Keratinocyte (primary cell): ENCODE results near the gene LRRC4C. TPM values are rescaled to one million over a fixed set of nuclear protein-coding genes. Genes with fewer than 3 reads are reported as not detected.

Experiments
- DNase-seq: peaks from one replicate; pipeline ENCODE4 v3.0.0-alpha.2; 2011; ENCODE audit warnings: low read depth, missing footprints, low spot score
- FAIRE-seq: peaks from 2 replicates; lab custom pipeline; 2011; peaks lifted over from hg19 to GRCh38; lab: Jason Lieb, UNC
- H2AFZ ChIP-seq: 2 replicates; pipeline ENCODE4 v1.6.0; 2012; ENCODE audit warnings: low read length, control low read depth, inconsistent platforms; ENCODE audit not compliant: control insufficient read depth
- H3K27ac ChIP-seq: 2 replicates; pipeline ENCODE4 v1.5.1; 2011; ENCODE audit warnings: low read length; ENCODE audit not compliant: control insufficient read depth, insufficient read depth
- H3K27me3 ChIP-seq: 3 replicates; pipeline ENCODE4 v1.6.0; 2011; ENCODE audit warnings: low read length; ENCODE audit not compliant: control insufficient read depth, insufficient read depth; ENCODE audit errors: extremely low read depth
- H3K36me3 ChIP-seq, 2 experiments: 2 replicates in 1 of 2; 3 replicates in 1 of 2; pipeline ENCODE4 v1.5.1; 2011; ENCODE audit warnings: low read length in 2 of 2, mild to moderate bottlenecking in 1 of 2; ENCODE audit not compliant: control insufficient read depth in 2 of 2, insufficient read depth in 2 of 2; ENCODE audit errors: extremely low read depth in 1 of 2
- H3K4me1 ChIP-seq: 3 replicates; pipeline ENCODE4 v1.5.1; 2011; ENCODE audit warnings: low read length; ENCODE audit not compliant: control insufficient read depth, insufficient read depth; ENCODE audit errors: extremely low read depth
- H3K4me2 ChIP-seq: 3 replicates; pipeline ENCODE4 v1.6.0; 2011; ENCODE audit warnings: low read depth, low read length; ENCODE audit not compliant: control insufficient read depth, insufficient read depth; ENCODE audit errors: extremely low read depth
- H3K4me3 ChIP-seq, 3 experiments: fragments of 200-600 bp in 1 of 3; sonication (generic) in 1 of 3; 2 replicates in 2 of 3; 3 replicates in 1 of 3; pipeline ENCODE4 v1.5.1; 2011 to 2016; ENCODE audit warnings: low read length in 3 of 3, mild to moderate bottlenecking in 3 of 3, control low read depth in 2 of 3, inconsistent platforms in 1 of 3, low read depth in 1 of 3, mixed read lengths in 1 of 3, mixed run types in 1 of 3, moderate library complexity in 1 of 3; ENCODE audit not compliant: control insufficient read depth in 2 of 3, insufficient read depth in 2 of 3; ENCODE audit errors: extremely low read depth in 1 of 3
- H3K79me2 ChIP-seq: 2 replicates; pipeline ENCODE4 v1.6.0; 2012; ENCODE audit warnings: low read length; ENCODE audit not compliant: control insufficient read depth, insufficient read depth
- H3K9ac ChIP-seq: 3 replicates; pipeline ENCODE4 v1.6.0; 2011; ENCODE audit warnings: low read length; ENCODE audit not compliant: control insufficient read depth, insufficient read depth; ENCODE audit errors: extremely low read depth
- H3K9me1 ChIP-seq: 3 replicates; pipeline ENCODE4 v1.6.0; 2011; ENCODE audit warnings: low read length; ENCODE audit not compliant: control insufficient read depth, insufficient read depth; ENCODE audit errors: extremely low read depth
- H3K9me3 ChIP-seq: 2 replicates; pipeline ENCODE4 v1.5.1; 2012; ENCODE audit warnings: low read depth, low read length; ENCODE audit not compliant: control insufficient read depth
- H4K20me1 ChIP-seq: 3 replicates; pipeline ENCODE4 v1.6.0; 2011; ENCODE audit warnings: low read length; ENCODE audit not compliant: control insufficient read depth, insufficient read depth; ENCODE audit errors: extremely low read depth
- CTCF ChIP-seq, 3 experiments: IDR thresholded peaks in 1 of 3; conservative IDR thresholded peaks in 1 of 3; optimal IDR thresholded peaks in 1 of 3; 2 replicates in 2 of 3; 3 replicates in 1 of 3; pipeline versions ENCODE3 to v1.5.1; 2011; ENCODE audit warnings: low read length in 3 of 3, mild to moderate bottlenecking in 3 of 3, moderate library complexity in 2 of 3, control low read depth in 1 of 3, inconsistent platforms in 1 of 3; ENCODE audit not compliant: insufficient read depth in 2 of 3; ENCODE audit errors: extremely low read depth in 1 of 3
- EZH2 ChIP-seq: IDR thresholded peaks from one replicate; pipeline ENCODE4 v1.6.1; 2012; ENCODE audit warnings: inconsistent platforms, mild to moderate bottlenecking, low read length, moderate library complexity
- dilution Hi-C: fragments of 300-500 bp; cut with MboI; formaldehyde crosslinking; loops from one replicate; pipeline ENCODE4 v1.7.0; 2020; ENCODE audit warnings: low sequenced_read_pairs; ENCODE audit not compliant: extremely low pct_ligation_motif_present
- polyA plus RNA-seq, 5 experiments: library from polyadenylated mRNA; depleted of rRNA in 3 of 5; stranded (reverse) in 3 of 5; stranded (forward) in 1 of 5; unstranded in 1 of 5; fragments of >200 nt; gene quantifications; 1 replicate in 1 of 5; 2 replicates in 3 of 5; 3 replicates in 1 of 5; pipeline versions ENCODE4 v1.2.1 to v1.2.3, GENCODE V29; 2011 to 2012; ENCODE audit warnings: missing spikeins in 2 of 5, low read depth in 1 of 5, low replicate concordance in 1 of 5

The LRRC4C gene
- polyA plus RNA-seq, 1 donor (not counting 4 experiments of a cell fraction or from before 2014, with no cell fraction given) = not detected

DNA sequence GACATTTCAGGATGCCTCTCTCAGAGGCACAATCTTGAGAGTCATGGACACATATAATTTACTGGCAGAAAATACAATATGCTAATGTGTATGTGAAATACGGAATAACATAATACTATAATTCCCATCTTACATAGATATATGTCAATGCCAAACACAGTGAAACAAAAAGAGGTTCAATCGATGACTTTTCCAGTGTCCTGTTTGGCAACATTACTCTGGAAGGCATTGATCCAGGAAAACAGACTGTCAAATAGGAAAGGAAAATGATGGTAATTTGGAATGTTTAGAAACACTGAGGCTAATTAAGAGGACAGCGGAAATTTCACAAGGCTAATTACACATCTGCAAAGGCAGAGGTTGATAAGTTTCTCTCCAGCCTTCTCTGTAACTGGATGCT, 942.3 kb downstream of the LRRC4C start:
- FAIRE-seq (no peak), DNase-seq (no peak)
- Histone ChIP-seq H3K4me1 (no peaks in the 10 kb centered on the region), H3K79me2 (no peaks in the 10 kb centered on the region), H3K9me1 (no peaks in the 10 kb centered on the region), H2AFZ (no peak overlapping the region), H4K20me1 (no peaks in the 10 kb centered on the region), H3K27me3 (no peaks in the 10 kb centered on the region), H3K27ac (no peak overlapping the region), H3K4me3 (no peak overlapping the region), H3K9me3 (no peaks in the 10 kb centered on the region), H3K9ac (no peak overlapping the region), H3K4me2 (no peak overlapping the region), H3K36me3 (no peaks in the 10 kb centered on the region)
- dilution Hi-C loops = no loop called here
- TF ChIP-seq CTCF (optimal IDR thresholded peaks at IDR 0.05 in 1 of 3, IDR thresholded peaks at IDR 0.05 in 1 of 3, conservative IDR thresholded peaks at IDR 0.05 in 1 of 3; ENCODE audit: extremely low read depth in 1 of 3, insufficient read depth in 2 of 3, low read length in 3 of 3) (no peak), EZH2 (no peak)

- Histone ChIP-seq H4K20me1 (no peaks in the 10 kb centered on the region), H3K4me1 (no peaks in the 10 kb centered on the region), H3K9me1 (no peaks in the 10 kb centered on the region), H3K27ac (no peak overlapping the region), H3K4me3 (no peak overlapping the region), H2AFZ (no peak overlapping the region), H3K9ac (no peak overlapping the region), H3K79me2 (no peaks in the 10 kb centered on the region), H3K9me3 (no peaks in the 10 kb centered on the region), H3K36me3 (no peaks in the 10 kb centered on the region), H3K27me3 (no peaks in the 10 kb centered on the region), H3K4me2 (no peak overlapping the region)
- TF ChIP-seq EZH2 = no peak
- TF ChIP-seq CTCF (optimal IDR thresholded peaks at IDR 0.05 in 1 of 3, IDR thresholded peaks at IDR 0.05 in 1 of 3, conservative IDR thresholded peaks at IDR 0.05 in 1 of 3; ENCODE audit: extremely low read depth in 1 of 3, insufficient read depth in 2 of 3, low read length in 3 of 3) = no peak
- DNase-seq (no peak), FAIRE-seq (no peak)
- dilution Hi-C loops = no loop called here
Measured at GRCh38 chr11:40514124-40514523, 945.3 kb downstream of the LRRC4C start.
